AG10803 (cell line): Measurements from ENCODE around the gene UNC5C.
A peak's percentile ranks its signal among the peaks of the same experiment; 100 is the strongest.

Source experiments
- DNase-seq: peaks from one replicate; pipeline ENCODE4 v3.0.0; 2010; ENCODE audit warnings: low read depth
- H3K4me3 ChIP-seq: 2 replicates; pipeline ENCODE4 v1.5.1; 2011; ENCODE audit warnings: mild to moderate bottlenecking, low read length, control low read depth
- TF ChIP-seq, protein P1 (sequence below): conservative IDR thresholded peaks from 2 replicates; pipeline ENCODE4 v1.5.1; 2011; ENCODE audit warnings: mild to moderate bottlenecking, low read length, control low read depth, inconsistent platforms

The UNC5C gene

DNA sequence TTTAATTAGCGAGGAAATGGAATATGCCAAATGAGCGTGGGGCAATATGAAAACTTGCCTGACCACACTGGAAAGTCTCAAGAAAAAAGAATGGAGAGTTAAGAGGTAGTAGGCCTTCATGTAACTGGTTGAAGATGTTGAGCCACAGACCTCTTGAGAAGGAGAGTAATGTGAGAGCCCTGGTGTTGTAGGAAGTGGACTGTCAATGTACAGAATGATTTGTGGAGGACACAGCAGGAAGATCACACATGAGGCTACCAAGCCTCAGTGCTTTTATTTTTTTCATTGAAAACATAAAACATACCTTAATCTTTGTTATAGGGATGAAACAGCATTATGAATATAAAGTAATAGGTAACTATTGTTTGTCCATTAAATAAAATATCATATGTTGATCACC lies 331.6 kb downstream of the UNC5C start:
- no peak overlapping the region for H3K4me3 ChIP-seq
- TF ChIP-seq, protein P1, sequence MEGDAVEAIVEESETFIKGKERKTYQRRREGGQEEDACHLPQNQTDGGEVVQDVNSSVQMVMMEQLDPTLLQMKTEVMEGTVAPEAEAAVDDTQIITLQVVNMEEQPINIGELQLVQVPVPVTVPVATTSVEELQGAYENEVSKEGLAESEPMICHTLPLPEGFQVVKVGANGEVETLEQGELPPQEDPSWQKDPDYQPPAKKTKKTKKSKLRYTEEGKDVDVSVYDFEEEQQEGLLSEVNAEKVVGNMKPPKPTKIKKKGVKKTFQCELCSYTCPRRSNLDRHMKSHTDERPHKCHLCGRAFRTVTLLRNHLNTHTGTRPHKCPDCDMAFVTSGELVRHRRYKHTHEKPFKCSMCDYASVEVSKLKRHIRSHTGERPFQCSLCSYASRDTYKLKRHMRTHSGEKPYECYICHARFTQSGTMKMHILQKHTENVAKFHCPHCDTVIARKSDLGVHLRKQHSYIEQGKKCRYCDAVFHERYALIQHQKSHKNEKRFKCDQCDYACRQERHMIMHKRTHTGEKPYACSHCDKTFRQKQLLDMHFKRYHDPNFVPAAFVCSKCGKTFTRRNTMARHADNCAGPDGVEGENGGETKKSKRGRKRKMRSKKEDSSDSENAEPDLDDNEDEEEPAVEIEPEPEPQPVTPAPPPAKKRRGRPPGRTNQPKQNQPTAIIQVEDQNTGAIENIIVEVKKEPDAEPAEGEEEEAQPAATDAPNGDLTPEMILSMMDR, result no peak
- no peak for DNase-seq

DNA sequence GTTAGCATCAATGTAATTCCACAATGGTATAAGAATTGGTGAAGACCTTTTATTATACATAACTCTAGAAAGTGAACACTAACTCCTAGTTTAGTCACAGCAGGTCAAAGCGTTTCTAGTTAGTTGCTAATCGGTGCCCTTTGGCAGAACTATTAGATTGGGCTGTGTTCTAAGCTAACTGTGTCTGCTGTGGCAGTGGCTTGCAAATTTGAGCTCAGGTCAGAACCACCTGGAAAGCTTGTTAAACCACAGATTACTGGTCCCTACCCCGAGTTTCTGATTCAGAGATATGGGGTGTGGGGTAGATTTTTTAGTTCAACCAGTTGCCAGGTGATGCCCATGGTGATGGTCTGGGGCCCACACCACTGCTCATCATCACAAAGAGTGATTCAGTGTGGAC lies 332.1 kb downstream of the UNC5C start:
- TF ChIP-seq, protein P1, result no peak
- no peak for DNase-seq
- no peak overlapping the region for H3K4me3 ChIP-seq

DNA sequence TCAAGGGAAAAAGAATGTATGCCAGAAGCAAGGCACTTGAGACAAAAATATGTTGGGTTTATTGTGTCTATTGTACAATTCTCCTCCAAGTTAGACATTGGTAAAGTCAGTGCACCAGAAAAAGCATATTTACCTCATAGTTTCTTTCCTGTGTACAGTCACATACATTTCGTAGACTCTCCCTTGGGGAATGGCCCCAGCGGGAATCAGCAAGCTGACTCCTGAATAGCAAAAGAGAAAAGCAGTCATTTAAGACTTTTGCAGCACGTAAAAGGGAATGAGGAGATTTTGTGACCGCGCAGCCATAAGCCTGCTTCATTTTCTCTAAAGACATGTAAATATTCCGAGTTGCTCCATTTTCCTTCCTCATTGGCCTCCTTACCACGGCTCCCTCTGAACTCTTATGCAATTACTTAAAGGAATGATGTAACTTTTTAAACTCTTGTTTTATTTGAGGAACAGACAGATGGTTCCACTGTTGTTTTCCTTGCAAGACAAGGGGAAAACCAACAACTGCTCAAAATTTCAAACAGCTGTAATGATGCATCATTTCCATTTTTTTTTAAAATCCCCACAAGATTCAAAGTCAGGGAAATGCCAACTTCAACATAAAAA lies 332.7 kb downstream of the UNC5C start:
- TF ChIP-seq, protein P1, result no peak
- DNase-seq, result peak; percentile 46
- H3K4me3 ChIP-seq, result no peak overlapping the region

DNA sequence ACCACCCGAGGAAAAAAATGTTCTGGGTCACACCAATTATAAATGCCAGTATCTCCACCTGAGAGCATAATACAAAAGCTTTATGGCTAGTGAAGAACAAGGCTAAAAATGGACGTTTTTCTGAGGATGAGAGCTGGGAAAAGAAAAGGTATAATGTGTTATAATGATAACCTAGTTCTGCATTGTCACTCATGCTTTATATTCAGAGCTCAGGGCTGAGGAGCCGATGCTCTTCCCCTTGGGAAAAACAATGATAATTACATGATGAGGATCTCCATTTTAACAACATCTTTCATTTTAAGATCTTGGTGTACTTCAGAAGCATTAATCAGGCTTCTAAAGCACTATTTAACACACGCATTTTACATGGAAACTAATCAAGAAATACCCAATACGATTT lies 333.7 kb downstream of the UNC5C start:
- TF ChIP-seq, protein P1, result no peak
- DNase-seq, result no peak
- H3K4me3 ChIP-seq, result no peak overlapping the region

DNA sequence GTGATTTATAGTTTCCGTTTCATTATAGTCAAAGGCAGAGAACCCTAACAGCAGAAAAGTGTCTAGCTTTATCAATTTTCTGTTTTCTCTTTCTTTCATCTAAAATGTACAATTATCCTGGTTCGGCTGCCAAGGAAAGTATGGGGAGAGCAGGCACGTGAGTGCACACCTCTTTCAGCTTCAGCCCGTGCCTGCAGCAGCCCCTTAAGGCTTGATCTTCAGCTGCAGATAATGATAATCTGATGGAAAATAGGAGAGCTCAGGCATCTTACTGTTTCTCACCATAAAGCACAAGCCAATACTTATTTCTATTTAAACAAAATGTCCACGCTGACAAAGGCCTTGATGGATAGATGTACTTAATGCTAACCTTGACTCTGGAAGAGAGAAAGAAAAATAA lies 334.4 kb downstream of the UNC5C start:
- DNase-seq, result no peak
- TF ChIP-seq, protein P1, result no peak
- H3K4me3 ChIP-seq, result no peak overlapping the region

DNA sequence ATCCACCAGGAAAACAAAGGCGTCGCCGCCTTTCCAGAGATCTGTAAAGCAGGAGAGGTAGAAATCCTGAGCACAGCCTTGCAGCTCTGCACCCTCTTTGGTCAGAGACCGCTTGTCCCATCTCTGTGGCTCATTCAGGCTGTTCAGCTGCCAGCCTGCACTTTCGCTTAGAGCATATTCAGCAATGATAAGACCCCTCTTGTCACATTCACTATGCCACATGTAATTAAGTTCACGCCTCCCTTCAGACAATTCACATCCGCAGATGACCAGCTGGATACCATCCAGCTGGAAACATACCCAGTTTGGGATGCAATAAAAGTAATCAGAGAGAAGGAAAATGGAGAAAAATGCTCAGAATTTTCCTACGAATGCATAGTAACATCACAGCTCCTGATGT lies 335.4 kb downstream of the UNC5C start:
- TF ChIP-seq, protein P1, result no peak

DNA sequence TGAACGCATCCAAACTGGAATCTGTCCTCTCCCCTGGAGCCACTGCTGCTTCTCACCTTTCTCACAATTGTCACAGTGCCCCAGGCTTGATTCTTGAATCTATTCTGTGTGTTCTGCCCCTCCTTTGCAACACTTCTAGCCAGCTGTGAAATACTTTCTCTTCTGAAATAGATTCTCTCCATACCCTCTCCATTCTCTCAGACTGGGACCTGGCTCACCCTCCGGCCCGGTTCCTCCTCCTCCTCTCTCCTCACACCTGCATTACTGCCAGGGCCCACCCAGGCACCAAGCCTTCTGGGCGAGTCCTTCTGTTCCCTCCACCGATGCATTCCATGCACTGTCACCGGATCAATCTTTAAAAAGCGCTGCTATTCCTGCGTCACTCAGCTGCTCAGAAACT lies 336.1 kb downstream of the UNC5C start:
- TF ChIP-seq, protein P1, result no peak
- DNase-seq, result no peak

More for the DNA sequence above, 335.4 kb downstream of the UNC5C start:
- no peak overlapping the region for H3K4me3 ChIP-seq
- no peak for DNase-seq

More for the DNA sequence above, 336.1 kb downstream of the UNC5C start:
- no peak overlapping the region for H3K4me3 ChIP-seq
